HG02798 (cell line): ENCODE measurements around the gene REPIN1.
A peak's percentile ranks its signal among the peaks of the same experiment; 100 is the strongest.

Experiments used
- ATAC-seq: cut with Tn5 transposase; IDR thresholded peaks from one replicate; pipeline ENCODE4 v1.9.1; 2021; ENCODE audit warnings: mild to moderate bottlenecking; ENCODE audit not compliant: unreplicated experiment, poor library complexity

Gene REPIN1

DNA sequence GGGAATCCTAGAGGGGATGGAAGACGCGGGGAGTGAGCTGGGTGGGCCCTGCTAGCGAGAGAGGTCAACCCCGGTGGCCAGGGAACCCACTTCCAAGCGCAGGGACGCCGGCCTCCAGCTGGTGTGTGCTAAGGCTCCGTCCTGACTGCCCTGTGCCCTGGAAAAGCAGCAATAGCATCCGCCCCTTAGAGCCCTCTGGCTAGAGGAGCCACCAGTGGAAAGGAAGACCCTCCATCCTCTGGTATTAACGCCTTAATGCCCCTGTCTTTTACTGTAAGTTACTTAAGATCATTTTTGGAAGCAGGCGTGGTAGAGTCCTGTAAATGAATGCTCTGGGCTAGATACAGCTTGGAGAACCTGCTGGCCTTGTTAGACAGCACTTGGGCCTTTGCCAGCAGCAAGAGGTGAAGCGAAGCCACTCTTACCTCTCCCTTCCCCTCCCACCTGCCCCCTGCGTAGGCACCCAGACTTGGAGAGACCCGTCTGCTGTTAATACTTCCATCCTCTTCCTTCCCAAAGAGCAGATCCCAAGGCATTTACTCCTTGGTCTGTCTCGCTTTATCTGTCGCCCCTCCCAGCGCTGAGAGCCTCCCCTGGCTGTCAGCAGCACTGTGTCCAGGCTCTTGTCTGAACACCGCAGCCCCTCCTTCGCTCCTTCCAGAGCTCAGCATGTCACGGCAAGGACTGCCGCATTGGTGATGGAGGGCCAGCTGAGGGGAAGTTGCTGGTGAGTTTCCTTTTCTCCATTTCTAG is 4.6 kb downstream of the REPIN1 start:
- no peak for ATAC-seq

DNA sequence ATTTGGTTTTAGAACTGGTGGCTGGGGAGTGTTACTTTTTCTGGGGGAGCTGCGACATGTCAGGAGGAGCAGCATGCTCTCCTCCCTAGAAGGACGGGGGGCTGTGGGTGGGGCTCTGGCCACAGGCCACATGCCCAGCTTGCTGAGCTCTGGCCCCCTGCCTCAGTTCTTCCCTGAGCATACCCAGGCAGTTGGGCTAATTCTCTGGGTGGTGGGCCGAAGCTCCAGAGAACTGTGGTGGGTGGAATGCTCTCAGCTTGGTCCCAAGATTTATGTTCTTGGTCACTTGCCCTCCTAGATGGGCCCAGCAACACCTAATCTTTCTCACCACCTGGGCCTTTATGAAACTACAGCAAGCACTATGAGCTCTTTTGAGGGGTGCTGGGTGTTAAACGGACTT is 5.4 kb downstream of the REPIN1 start:
- ATAC-seq, result no peak

DNA sequence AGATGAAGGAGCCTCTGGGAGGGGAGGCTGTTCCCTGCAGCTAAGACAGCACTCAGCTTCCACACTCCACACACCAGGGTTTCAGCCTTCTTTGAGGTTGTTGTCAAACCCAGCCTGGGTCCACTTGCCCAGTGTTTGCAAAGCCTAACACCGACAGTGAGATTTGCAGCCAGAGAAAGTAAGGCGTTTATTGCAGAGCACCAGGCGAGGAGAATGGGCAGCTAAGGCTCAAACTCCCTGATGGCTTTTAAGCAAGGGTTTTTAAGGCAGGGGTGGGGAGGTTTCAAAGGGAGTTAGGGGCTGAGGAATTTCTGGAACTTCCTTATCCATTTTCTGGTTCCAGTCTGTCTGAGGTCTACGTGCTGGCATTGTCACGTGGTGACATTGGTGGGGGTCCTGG is 5.8 kb downstream of the REPIN1 start:
- no peak for ATAC-seq

DNA sequence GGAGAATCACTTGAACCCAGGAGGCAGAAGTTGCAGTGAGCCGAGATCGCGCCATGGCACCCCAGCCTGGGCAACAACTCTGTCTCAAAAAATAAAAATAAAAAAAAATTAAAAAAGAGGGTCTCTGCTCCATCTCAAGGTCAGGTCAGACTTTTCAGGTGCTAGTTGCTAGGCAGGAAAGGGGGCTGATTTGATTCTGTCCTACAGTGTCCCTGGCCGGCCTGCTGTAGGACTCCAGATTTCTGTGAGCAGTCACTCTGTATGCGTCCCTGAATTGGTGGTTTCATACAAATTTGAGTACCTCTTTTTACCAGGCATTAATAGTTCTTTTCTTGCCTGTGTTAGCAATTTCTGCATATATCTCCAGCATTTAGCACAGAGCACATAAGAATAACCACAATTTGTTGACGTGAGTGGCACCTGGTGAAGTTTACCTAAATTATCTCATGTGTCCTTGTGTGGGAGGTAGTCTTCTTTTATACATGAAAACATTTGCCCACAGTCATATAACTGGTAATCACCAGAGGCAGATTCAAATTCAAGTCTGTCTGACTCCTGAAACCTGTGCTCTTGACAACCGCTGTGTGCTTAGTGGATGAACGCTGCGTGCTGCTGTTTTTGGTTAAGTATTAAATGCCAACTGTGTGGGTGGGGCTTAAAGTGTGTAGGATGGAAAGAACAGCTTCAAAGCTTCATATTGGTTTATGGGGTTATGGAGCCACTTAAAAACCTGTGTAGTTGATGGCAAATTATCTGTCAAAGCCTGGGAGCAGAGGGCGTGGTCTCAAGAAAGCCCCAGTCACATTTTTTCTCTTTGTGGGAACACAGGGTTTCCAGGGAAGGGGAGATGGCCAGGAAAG is 7.3 kb downstream of the REPIN1 start:
- peak; percentile 25 for ATAC-seq

DNA sequence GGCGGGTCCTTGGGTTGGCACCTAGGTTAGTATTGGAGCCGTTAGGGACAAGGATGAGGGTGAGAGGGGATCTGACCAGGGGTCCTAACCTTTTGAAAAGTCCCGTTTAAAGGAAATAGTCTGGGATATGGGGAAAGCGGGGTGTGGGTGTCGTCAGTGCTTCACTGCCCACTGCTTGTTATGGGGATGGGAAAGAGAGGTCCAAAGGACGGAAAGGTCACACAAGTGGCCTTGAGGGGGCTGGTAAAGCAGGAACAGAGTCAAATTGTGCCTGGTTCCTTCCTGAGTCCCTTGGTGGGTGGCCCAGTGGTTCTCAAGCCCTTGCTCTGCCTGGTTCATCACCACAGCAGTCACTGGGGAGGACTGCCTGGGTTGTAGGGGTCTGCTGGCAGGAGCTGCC is 7.9 kb downstream of the REPIN1 start:
- no peak for ATAC-seq

DNA sequence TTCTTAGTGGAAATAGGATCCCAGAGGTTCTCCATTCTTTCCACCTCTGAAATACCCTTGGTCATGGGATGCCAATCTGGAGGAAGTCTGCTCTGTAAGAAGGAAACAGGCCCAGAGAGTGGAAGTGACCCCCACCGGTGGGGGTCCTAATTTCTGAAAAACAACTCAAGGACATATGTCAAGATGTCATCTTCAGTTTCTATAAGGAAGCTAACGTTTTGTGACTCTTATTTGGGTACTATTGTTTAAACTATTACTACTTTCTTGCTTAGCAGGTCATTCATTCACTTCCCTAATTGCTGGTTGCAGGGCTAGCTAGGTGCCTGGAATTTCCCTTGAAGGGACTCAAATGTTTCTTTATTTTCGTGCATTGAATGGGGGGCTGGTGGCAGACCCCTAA is 8.6 kb downstream of the REPIN1 start:
- no peak for ATAC-seq

DNA sequence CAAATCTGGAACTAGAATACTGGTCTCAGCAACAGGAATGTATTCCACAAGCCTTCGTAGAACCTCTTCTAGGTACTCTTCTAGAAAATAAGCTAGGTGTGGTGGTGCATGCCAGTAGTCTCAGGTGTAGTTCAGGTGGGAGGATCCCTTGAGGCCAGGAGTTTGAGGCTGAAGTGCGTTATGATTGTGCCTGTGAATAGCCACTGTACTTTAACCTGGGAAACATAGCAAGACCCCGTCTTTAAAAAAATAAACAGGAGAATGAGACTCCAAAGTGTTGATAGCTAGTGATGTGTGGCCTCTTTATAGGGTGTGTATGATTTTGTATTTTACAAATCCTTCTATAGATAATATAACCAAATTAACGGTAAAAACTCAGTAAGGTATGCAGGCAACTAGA is 9.0 kb downstream of the REPIN1 start:
- ATAC-seq, result no peak

DNA sequence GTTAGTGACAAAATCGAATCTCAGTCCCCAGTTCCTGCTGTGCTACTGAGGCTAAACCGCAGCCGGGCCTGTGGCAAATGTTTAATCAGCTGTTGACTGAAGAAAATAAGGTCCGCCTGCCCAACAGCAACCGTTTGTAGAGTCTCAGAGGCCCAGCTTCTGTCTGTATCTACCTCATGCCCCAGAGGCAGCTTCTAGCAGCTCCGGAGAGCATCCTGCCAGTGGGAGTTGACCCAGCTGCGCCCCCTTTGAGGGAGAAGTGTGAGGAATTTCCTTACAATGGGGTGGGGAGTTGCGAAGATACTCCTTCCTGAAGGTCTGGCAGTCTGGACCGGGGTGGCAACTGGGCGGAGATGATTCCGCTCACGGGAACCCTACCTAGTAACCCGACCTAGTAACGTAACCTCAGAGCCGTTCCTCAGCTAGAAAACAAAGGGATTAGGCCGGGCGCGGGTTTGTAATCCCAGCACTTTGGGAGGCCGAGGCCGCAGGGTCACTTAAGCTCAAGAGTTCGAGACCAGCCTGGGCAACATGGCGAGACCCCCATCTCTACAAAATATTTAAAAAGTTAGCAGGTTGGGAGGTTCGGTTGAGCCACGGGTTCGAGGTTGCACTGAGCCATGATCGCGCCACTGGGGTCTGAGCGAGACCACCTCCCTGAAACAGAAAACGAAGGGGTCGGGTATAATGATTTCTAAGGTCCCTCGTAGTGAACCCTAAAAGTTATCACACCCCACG is 9.7 kb downstream of the REPIN1 start:
- ATAC-seq, result no peak

DNA sequence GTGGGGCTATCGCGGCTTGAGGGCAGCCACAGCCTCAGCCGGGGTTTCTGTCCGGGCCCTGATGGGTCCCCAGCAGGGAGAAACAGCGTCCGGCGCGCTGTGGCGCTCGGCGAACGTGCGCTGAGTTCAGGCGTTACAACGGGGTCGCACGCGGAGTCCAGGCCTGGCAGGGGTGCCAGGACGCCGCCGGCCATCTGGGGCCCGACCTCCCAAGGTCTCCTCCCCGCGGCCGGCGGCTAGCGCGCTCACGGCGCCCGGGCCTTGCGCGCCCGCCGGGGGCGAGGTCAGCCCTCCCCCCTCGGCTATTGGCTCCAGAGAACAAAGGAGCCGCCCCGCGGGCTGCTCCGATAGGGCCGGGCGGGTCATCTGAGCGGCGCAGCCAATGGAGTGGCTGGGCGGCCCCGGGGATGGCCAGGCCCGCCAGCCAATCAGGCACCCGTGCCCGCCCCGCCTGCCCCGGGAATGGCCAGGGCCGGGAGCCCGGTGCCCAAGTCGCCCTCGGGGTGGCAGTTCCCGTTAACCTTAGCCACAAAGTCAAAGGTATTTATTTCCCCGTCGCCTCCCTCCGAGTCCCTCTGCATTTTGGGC is 10.3 kb downstream of the REPIN1 start, which contains the start of gene ZNF775:
Gene ZNF775, plus strand, starts transcription at position 478 of the 588 bp plus-strand sequence. CDS start 9,141 bp downstream, outside the sequence.
- ATAC-seq, result peak; percentile 80

DNA sequence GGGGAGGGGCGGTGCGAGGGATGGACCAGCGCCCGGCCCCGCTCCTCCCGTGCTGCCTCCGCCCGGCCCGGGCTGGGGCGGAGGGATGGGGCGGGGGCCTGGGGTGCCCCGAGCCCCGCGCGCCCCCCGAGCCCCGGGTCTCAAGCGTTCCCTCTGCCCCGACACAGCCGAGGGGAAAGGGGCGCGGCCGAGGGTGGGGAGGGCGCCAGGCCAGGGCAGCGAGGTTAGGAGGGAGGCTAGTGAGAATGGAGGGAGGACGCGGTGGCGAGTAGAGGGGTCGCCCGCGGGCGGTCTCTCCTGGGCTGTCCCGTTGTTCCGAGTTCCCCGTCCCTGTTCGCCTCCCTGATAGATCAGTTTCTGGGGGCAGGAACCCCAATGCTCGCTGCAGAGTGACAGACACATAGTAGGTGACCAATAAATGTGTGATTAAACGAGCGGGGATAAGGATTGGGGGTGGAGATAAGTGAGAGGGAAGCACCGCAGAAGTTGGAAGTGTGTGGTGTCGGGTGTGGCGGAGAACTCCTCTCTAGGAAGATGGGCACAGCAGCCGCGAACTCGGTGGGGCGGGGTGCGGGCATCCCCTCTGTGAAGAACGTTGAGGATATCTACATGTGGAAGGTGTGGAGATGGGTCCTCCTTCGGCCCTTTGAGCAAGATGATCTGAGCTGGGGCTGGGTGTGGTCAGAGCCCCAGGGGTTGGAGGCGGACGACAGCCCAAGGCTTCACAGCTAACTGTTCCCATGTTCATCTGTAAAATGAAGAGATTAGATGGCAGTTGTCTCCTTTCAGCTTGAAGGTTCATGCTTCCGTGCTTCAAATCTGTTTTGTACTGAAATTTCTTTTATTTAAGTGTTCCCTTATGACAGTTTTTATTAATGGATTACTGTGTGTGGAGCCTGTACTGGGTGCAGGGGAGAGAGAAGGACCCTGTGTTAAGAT is 11.1 kb downstream of the REPIN1 start:
- ATAC-seq, result no peak

DNA sequence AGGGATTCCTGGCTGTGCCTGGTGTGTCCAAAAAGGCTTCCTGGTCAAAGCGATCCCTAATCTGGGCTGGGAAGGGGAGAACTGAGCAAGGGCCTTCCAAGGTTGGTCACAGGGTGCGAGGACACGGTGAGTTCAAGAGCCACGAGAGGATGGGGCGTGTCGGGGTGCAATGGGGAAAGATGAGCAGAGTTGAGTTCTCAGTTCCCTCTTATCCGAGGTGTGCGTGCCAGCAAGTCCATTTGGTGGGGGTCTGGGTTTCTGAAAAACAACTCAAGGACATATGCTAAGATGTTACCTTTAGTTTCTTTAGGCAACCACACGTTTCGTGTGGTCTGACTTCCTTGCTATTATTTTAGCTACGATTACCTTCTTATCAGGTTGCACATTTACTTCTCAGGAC is 11.8 kb downstream of the REPIN1 start:
- peak; percentile 9 for ATAC-seq

DNA sequence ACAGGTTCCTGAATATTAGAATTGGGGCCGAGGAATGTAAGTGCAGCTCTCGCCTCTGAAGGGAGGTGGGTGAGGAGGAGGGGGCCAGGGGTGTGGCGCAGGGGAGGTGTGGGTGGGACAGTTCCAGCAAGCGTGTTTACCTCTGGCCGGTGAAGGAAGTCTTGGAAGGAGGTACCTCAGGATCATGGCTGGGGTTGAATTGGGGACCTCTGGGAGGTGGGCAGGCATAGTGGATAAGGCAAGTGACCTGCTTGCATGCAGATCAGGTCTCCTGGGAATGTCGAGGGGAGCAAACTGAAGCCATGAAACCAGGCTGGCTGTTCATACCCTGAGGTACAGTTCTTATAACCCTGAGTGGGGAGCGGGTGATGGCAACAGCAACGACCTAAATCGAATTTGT is 12.5 kb downstream of the REPIN1 start:
- no peak for ATAC-seq

DNA sequence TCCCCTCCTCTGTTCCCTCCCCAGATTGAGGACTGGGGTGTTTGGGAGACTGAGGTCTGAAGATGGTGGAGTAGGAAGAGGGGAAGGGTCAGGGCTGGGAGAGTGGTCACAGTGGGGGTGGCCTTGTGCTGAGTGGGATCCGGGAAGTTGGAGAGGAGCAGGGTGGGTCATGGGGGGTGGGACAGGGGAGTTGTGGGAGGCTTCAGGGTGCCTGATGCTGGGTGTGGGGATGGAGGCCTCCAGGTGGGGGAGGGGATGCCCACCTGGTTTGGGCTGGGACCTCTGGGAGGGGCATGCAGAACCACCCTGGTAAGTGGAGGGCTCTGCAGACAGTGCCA is 13.1 kb downstream of the REPIN1 start:
- ATAC-seq, result no peak

DNA sequence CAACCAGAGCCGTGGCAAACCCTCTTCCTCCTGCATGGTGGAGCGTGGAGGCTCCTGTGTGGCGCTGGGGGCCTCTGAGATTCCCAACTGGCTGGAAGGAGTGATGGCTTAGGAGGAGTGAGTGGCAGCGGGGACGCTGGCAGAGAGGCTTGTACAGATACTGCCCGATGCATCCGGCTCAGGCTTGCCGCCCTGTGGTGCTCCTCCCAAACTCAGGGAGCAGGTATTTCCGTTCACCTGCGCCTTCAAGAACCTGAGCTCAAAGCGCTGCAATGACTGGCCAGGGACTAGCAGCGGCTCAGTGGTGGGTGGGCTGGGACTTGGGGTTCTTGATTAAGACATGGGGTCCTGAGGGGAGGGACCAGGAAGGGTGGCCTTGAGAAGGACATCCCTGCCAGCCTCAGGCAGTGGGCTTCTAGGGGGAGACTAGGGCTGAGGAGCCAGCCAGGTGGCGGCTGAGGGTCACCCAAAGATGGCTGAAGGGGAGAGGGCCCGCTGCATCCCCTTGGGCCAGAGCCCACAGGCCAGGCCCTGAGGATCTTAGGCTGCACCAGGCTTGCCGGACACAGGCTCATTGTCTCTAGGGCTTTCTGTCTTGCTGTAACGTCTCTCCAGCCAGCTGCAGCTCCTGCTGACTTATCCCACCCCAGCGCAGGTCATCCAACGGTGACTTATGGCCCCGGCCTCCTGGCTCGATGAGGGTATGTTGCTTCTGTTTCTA is 13.7 kb downstream of the REPIN1 start:
- ATAC-seq, result no peak

DNA sequence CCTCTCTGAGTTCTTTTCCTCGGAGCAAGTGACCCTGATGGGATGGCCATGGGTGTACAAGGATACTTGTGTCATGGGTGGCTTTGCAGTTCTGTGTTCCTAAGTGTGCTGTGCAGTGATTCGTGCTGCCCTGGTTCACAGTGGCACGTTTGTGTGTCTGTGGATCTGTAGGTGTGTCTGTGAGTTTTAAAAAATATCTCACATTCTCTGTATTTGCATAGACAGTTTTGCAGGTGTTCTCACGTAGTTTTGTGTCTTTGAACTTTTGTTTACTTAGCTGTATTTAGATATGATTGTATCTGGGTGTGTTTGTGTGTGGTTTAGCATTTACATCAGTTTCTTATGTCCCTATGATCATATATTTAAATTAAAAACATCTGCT is 14.2 kb downstream of the REPIN1 start:
- ATAC-seq, result no peak

DNA sequence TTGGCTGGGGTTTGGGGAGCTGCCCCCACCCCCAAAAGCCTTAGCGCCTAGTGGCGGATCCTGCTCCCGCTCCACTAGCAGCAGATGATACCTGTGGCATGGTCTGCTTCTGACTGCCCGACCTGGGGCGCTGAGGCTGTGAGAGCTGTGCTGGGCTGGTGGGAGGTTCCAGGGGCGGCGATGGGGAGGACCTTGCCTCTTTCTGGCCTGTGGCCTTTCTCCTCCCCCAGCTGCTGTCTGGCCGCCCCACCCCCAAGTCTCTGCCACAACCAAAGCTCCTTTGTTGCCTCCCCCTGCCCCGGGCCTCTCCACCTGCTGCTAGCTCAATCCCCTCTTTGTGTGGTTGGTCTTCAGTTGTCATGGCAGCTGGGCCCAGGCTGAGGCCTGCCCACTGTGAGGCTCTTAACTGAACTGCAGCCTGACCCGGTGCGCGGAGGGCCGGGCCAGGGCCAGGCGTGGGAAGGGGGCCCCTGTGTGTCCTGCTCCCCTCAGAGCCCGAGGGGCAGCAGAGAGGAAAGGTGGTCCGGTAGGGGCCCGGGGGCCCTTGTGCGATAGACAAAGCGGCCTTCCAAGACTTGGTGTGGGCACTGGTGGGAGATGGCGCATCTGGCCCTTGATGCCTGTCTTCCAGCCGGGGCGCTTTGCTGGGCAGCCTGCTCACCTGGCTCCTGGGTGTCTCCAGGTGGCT is 15.2 kb downstream of the REPIN1 start:
- no peak for ATAC-seq

DNA sequence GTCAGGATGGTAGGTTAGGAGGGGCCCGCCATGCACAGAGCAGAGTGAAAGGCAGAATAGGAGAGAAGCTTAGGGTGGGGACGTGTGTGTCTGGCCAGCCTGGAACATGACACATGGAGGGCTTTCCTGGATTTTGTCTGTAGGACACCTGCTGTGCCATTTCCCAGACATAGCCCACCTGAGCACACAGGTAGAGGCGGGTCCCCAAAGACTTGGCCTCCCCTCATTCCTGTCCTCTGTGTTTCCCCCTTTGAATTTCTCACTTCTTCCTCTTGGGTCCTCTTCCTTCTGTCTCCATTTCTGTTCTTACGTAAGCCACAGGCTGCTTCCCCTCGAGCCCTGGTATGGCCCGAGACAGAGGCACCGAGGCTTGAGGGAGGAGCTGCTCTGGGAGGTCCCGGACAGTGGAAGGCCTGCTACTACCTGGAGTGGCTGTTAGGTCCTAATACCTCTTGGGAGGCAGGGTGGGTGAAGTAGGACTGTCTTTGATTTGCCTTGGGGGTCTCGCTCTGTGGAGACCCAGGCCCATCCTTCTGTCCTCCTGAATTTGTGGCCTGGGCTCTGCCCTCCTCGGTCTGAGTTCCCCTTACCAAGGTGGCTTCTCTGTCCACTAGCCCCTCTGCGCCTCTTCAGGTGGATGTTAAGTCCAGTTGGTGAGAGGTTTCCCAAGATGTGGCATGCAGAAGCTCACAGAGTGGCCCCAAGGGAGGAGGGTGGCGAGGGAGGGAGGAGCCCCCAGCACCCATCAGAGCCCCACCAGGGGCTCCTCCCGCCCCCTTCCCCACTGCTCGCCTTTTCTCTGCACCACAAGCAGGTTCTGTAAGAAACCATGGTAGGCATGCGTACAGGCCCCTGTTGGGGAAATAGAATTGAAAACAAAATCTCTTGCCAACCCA is 16.0 kb downstream of the REPIN1 start:
- ATAC-seq, result no peak
